ENCODE measurements around the gene ZYX. TPM values are rescaled to one million over a fixed set of nuclear protein-coding genes. Genes with fewer than 3 reads are reported as not detected.
"Not testable (repeated sequence)": the region's sequence is repeated elsewhere in the genome, so short reads cannot be mapped to it uniquely, and the experiment has no call there.

ZYX gene
- total RNA-seq, 1 donor from 2014 or later = 9.4 TPM

DNA sequence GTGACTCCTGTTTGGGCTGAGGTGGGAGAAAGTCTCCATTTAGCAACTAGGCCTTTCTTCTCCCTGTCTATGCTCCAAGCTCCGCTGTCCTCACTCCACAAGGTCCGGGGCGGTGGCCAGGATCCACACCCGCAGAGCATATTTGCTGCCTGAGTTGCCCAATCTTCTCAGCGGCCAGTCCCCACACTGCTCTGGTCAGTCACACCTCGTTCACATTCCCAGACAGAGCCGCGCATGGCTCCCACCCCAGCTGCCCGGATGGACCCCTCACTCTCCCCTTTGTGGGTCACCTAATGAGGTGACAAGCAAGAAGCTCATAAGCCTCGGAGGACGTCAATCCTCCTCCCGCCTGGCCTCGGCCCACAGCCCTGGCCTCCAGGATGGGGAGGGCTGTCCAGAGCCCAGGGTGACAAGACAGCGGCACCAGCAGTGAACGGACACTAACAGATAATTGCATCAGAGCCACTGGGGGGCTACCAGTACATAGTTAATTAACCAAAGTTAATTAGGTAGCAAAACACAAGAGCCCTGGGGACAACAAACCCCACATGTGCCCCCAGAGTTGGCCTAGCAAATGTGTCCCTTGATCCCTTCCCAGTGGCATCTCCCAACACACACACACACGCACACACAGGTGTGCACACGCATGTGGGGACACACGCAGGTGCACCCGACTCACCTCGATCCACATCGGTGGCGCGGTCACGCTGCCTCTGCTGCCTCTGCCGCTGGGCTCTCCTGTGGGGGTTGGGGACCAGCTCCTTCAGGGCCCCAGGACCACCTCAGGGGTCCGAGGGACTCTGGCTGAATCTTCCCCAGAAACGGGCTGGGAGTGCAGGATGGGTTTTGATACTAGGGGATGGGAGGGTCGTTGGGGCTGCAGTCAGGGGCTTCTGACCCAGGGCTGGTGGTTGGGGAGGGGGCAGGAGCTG, 15.7 kb downstream of the ZYX start:
- no peak for DNase-seq

DNA sequence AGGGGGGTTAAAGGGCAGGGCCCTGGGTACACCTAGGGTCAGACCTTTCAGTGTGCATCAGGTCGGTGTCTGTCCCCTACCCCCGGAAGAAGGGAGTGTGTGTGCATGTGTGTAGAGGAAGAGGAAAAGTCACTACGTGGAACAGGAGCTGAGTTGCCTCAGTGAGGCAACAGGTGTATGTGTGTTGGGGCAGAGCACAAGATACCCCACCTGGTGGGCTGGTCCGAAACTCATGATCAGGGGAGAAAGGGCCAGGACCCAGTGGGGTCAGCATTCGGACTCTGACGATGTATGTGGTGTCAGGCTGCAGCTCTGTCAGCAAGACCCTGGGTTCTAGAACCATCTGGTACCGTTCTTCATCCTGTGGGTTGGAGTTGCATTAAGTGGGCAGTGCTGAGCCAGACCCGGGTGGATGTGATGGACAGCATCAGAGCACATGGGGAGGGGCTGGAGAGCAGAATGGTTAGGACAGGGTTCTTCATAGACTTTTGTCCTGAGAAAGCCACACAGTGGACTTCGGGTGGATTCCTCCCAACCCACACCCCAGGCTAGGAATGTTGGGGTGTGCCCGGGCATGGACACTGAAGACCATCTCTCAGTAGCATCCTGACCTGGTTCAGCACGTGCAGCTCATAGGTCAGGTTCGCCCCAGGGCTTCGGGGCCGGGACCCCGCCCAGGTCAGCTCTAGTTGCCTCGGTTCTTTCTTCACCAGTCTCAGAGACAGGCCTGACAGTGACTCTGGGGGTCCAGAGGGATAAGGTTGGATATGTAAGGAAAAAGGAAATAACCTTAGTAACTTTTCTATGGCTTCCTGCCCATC, 16.8 kb downstream of the ZYX start:
- DNase-seq = no peak

DNA sequence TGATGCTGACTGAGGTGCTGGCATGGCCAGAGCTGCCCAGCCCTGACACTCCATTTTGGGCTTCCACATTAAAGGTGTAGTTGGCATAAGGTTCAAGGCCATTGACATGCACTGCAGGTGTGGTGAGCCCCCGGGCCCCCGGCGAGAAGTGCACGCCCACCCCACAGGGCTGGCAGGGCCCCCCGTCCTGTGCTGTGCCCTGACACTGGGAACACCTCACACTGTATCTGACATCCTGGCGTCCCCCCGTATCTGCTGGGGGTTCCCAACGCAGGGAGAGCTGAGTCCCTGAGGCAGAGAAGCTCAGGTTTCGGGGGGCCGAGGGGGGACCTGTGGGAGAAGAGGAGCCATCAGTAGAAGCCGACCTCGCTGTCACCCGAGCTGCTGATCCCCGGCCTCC, 17.5 kb downstream of the ZYX start:
- DNase-seq = no peak

DNA sequence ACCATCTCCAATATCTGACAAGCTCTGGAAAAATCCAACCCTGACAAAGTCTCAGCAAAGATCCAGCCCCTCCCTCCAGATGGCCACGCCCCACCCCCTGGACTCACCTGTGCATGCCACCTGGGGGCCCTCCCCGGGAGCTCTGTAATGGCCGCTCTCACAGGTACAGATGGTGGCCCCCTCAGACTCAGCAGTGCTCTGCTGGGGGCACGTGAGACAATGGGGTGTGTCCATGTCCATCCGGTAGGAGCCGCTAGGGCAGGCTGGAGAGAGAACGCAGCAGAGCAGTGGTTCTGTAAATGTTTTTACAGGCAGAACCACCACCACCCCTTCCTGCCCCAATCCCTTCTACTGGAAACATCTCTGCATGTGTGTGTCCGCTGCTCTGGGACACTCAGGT, 18.0 kb downstream of the ZYX start:
- DNase-seq = no peak

DNA sequence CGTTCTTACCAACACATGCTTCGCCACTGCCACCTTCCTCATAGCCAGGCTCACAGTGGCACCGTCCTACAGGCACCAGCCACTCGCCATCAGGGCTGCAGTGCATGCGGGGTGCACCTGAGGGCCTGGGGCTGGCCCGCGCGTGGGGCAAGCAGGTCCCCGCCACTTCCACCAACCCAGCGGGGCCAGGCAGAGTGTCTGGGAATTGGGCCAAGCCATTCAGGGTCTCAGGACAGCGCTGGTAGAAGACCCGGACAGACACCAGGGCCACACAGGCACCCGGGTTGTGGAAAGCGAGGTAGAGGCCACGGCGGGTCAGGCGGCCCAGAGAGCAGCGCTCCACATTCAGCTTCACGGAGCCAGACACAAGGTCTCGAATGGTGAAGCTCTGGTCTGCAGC, 18.5 kb downstream of the ZYX start:
- DNase-seq = no peak

DNA sequence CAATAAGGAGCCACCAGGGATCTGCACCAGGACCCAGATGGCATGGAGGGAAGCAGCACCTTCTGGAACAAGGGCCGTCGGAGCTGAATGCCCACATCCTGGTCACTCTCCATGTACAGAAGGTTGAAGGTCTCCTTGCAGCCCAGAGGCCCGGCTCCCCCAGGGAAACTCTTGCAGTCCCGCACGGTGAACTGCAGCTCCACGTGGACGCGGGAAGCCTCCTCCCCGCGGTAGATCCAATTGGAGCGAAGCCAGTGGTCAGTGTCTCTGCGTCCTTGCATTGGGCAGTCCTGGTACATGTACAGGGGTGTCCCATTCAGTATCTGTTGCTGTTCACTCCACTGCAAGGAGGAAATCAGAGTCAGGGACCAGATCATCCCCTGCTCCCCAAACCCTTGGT, 20.1 kb downstream of the ZYX start:
- DNase-seq = no peak

DNA sequence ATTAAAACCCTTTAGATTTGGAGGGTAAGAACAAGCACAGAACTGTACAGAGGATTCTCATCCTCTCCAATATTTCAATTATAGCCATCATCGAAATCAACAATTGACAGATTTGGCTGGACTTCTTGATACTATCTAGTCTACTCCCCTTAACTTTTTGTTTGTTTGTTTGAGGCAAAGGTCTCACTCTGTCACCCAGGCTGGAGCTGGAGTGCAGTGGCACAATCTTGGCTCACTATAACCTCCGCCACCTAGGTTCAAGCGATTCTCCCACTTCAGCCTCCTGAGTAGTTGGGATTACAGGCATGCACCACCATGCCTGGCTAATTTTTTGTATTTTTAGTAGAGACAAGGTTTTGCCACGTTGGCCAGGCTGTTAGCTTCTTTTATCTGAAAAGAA, 21.1 kb downstream of the ZYX start:
- not testable (repeated sequence) for DNase-seq

DNA sequence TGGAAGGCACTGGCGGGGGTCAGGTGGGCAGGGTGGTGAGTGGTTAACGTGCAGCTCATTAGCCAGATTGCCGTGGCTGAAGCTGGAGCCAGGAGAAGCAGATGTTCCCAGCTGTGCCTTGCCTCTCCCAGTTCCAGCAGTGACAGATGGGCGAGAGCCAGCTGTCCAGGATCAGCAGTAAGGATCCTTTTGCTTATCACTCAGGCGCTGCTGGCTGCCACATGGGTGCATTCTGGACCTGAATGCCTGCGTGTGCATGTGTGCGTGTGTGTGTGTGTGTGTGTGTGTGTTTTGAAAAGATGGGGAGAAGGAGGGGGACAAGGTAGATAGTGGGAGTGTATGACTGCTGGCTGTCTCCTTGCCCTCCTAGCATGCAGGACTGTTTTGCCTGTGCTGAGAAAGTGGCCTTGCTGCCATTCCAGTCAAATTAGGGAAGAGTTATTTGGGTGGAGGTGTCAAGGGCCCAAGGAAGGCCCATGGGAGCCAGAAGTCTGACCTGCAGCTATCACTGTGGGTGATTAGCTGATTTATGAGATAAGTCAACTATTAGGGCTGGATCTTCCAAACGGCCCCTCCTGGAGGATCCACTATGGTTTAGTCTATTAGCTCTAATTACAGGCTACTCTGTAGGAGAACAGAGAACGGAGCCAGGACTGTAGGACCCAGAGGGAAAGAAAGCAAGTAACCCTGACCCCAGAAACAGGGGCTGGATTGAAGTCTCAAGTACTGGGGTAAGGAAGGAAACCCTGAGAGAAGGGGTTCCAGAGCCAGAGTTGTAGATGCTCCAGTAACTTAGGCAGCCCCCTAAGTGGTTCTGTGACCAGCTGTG, 24.2 kb downstream of the ZYX start:
- DNase-seq = no peak

DNA sequence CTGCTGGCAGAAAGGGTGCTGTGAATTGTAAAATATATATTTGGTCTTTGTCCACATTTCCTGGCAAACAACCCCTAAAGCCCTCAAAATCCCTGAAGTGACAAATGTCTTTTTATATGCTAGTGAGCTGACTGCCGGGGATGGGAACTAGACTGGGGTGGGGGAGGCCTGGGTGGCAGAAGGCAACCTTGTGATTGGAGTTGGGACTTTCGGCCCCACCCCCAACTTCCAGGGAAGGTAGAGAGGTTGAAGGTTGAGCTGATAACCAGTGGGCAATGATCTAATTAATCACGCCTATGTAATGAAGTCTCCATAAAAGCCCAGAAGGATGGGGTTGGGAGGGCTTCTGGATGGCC, 24.8 kb downstream of the ZYX start:
- DNase-seq = no peak

DNA sequence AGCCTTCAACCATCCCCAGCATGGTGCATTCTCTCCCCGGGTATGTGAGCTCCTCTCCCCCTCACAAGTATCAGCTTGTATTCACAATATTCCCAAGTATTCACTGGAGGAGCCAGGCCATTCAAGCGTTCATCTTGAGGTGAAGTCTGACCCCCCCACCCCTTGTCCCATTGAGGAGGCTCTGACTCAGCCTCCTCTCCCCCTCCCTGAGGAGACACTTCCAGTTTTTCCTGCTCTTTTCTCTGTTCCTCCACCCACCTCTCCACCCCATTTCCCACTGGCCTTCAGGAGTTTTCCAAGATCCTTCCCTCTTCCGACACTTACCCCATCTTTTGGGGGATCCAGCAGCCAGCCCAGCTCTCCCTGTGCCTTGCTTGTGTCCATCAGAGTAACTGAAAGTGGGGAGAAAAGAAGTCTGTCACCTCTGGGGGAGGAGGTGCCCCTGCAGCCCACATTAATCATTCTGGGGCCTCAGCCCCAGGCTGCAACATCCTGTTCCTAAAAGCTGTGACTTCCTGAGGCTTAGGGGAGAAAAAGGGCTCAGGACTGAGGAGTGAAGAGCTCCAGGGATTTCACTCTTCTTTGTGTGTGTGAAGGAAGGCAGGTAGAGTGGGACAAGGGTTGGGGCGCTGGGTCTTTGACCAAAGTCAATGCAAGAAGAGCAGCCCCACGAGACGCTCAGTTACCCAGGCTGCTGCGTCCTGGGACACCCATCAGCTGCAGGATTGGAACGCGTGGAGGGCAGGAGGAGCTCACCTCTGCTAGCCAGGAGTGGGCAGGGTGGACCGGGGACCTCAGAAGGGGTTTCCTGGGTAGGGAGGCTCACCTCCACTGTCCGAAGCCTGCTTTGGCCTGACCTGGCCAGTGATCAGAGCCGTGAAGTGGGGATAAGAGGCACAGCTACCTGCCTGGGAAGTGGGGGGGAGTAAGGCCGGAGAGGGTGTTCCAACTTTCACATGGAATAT, 26.4 kb downstream of the ZYX start:
- no peak for DNase-seq

DNA sequence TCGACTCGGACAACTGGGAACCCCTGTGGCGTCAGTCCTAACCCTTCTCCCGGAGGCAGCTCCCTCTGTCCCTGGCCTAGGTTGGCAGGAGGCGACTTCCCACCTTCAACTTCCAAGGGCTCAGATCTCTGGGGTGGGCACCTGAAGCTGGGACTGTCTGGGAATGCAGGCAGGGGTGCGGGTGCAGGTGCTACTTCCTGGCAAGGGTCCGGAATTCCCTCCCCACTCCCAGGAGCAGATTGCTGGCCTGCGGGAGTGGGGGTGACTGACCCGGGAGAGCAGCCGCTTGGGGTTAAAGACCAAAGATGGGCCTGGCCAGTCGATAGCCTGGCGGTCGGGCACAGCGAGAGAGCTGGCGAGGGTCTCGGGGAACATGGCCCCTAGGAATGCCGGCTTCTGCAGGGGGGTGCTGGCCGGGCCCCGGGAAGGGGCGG, 27.1 kb downstream of the ZYX start:
- DNase-seq = no peak

DNA sequence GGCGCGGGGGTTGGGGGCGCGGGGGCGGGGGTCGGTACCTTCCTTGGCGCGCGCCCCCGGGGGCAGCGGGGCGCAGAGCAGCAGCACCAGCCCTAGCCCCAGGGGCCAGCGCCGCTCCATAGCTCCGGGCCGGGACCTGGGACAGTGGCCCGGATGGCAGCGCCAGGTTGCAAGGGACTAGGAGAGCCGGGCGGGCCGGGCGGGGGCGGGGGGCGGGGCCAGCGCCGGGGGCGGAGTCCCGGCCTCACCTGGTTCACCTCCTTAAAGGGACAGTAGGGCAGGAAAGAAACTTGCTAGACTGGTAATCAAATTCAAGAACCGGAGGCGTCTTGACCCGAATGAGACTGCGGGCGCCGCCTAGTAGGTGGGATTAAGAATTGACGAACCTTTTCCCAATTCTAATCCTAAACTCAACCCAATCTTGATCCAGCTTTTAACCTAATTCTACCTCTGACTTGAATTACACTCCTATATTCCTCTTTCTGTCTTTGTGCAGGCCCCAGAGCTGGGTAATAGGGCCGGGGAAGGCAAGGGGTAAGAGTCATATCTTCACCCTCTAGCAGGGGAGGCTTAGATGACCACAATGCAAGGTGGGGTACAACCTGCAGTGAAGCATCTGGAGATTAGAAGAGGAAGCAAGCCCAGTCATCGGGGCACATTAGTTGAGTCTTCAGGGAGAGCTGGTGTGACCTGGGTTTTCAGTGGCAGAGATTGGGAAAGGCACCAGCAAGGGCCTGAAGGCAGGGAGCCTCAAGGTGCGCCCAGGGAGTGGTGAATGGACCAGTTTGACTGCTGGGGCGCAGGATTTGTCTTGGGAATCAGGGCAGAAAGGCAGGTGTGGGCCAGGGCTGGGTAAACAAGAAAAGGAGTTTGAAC, 27.8 kb downstream of the ZYX start, which contains the start of gene EPHA1:
TSS of gene EPHA1 (minus strand) at position 171 of the 876 bp plus-strand sequence. CDS start at position 120, 51 bp downstream.
- no peak for DNase-seq

DNA sequence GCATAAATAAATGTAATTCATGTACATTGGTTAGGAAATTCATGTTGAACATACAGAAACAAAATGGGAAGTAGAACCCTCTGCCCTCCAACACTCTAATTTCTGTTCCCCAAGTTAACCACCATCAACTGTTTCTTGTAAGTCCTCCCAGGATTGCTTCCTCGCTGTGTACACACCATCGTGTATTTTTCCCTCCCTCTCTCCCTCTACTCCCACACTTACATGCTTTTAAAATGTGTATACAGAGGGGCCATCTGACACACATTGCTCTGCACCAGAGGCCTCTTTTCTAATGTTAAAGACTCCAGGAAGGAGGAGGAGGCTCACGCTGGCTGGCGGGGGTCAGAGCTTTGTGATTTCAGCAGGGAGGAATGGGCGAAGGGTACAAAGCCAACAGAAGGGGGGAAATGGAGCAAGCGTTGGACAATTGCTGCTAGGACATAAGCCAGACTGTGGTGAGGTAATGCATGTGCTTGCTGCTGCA, 29.4 kb downstream of the ZYX start:
- DNase-seq = no peak

DNA sequence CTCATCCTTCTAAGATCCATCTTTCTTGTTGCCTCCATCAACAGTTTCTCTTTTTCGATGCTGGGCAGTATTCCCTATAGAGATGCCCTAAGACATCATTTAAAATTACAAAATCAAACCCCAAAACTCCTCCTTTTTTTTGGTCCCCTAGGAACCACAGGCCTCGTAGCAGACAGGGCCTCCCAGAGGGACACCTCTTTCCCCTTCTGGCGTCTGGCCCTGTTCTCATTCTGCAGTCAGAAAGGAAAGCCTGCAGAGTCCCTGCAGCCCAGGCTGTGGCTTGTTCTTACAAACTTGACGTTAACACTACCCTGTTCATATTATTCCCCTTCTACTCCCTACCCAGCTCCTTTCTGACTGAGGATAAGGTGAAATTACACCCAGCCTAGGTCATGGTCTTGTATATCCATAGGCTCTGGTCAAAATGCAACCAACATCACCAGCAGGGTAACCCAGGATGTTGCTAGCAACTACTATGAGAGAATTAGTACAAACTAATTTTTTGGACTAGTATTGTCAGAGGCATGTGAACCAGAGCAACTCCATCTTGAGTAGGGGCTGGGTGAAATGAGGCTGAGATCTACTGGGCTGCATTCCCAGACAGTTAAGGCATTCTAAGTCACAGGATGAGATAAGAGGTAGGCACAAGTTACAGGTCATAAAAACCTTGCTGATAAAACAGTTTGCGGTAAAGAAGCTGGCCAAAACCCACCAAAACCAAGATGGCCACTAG, 31.0 kb downstream of the ZYX start:
- DNase-seq = no peak

DNA sequence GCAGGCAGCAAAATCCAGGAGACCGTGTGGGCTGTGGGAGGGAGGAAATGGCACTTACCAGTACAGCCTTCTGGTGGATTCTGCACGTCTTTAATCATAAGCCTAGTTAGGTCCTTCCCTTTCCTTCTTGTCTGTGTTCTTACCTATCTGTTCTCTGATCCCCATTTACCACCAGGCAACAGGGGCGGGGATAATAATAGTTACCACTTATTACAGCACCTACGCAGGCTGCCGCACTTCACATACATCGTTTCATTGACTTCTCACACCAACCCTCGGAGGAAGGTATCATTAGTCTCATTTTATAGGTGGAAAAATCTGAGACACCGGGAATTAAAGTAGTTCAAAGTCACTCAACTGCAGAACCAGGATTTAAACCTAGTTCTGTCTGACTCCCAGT, 32.0 kb downstream of the ZYX start:
- no peak for DNase-seq

DNA sequence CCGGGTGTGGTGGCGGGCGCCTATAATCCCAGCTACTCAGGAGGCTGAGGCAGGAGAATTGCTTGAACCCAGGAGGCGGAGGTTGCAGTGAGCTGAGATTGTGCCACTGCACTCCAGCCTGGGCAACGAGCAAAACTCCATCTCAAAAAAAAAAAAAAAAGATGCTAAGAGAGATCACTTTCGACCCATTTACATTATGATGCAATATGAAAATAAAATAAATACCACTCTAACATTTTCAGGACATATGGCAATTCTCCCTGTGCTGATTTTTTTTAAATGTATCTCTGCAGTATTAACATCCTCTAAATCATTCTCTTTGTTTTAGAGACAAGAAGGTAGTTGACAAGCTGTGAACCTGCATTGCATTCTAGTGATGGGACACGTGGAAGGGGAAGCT, 34.1 kb downstream of the ZYX start:
- not testable (repeated sequence) for DNase-seq

DNA sequence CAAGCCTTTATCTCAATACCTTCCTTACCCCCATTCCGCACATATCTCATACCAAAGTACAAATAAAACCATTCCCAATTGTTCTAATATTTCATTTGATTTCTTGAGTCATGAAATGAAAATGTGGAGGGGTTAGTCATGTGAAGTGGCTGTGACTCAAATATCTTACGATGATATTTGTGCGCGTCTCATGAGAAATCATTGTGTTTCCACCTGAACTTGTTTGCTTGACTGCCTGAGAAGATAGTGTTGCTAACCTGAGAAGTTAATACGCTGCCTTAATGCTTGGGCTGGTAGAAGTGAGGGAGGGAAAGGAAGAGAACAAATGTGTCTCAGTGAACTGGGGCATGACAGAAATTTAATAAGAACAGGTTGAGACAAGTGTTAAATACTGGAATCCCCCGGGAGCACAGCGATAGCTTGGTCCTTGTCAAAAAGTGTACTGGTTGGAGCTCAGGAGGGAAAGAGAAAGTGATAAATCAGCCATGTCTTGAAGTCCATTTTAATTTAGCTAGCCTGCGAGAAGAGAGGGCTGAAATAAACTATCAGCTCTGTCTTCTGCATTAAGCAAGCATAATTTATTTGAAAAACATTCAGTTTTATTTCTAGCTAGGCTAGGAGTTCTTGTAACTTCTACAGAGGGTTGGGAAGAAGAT, 34.7 kb downstream of the ZYX start:
- no peak for DNase-seq

DNA sequence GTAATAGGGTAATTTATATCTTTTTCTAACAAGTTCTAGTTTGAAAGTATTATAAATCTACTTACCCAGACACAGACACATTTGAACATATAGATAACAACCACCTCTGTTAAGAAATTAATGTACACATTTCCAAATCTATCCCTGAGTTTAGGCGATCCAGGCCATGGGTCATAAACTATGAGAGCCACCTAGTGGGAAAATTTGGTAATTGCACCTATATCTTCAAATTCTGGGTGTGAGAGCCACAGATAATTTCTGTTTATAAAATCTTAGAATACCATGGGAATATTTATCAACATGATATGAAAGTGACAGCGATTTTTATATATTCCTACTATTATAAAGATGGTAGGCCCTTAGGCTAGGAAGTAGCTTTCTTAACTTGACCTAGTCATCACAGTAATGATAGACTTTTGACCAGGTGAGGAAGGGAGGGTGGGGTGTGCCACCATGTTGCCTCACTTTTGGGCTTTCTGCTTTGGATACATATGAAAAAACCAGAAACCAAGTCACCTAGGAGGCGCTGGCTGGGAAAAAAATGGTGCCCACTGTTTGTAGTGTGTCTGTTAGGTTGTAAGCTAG, 35.5 kb downstream of the ZYX start:
- no peak for DNase-seq

Data from occipital lobe (tissue), 2 donors.